Activated B cell treated with CpG ODN at 0.5 μM for 24 hours (primary cell): ENCODE results near the gene TATDN2. TPM values are rescaled to one million over a fixed set of nuclear protein-coding genes. Genes with fewer than 3 reads are reported as not detected.

Source experiments
- ATAC-seq: fragments of 200-7000 bp; cut with Tn5 transposase; one replicate; pipeline ENCODE4 v1.10.0; 2021; ENCODE audit warnings: low read depth, mild to moderate bottlenecking, moderate library complexity
- CTCF ChIA-PET: fragments of 350-600 bp; sonication (Branson Sonifier 250); formaldehyde crosslinking; loops from one replicate; lab custom pipeline; 2021; ENCODE audit warnings: antibody characterized with exemption; lab: Charles Lee
- POLR2A ChIA-PET: fragments of 350-600 bp; sonication (Branson Sonifier 250); formaldehyde crosslinking; loops from one replicate; lab custom pipeline; 2021; ENCODE audit warnings: antibody characterized with exemption; lab: Charles Lee
- DNase-seq: peaks from one replicate; pipeline ENCODE4 v3.0.0; 2022
- H3K27ac Mint-ChIP-seq: one replicate; pipeline ENCODE4 v1.8.0; 2020; ENCODE audit warnings: mixed read lengths
- H3K27me3 Mint-ChIP-seq: one replicate; pipeline ENCODE4 v1.8.0; 2021; ENCODE audit warnings: mixed read lengths
- H3K36me3 Mint-ChIP-seq: one replicate; pipeline ENCODE4 v1.8.0; 2021; ENCODE audit warnings: low read depth, mixed read lengths
- H3K4me1 Mint-ChIP-seq: one replicate; pipeline ENCODE4 v1.8.0; 2021; ENCODE audit warnings: mixed read lengths
- H3K4me3 Mint-ChIP-seq: one replicate; pipeline ENCODE4 v1.8.0; 2020; ENCODE audit warnings: mild to moderate bottlenecking, mixed read lengths
- H3K9me3 Mint-ChIP-seq: one replicate; pipeline ENCODE4 v1.8.0; 2020; ENCODE audit warnings: mixed read lengths
- intact Hi-C: fragments of 100-400 bp; cut with micrococcal nuclease; formaldehyde crosslinking; loops from one replicate; pipeline ENCODE4 v1.15.1; 2024
- total RNA-seq: library from RNA; stranded (reverse); gene quantifications from 2 replicates; pipeline ENCODE4 v1.2.3, GENCODE V29; 2022
- TF ChIP-seq, protein P1 (sequence below): fragments of 200-600 bp; IDR thresholded peaks from one replicate; pipeline ENCODE4 v1.8.0; 2022; ENCODE audit warnings: antibody characterized with exemption, mild to moderate bottlenecking

The TATDN2 gene
- total RNA-seq, 1 donor from 2014 or later, result 55.6 TPM

DNA sequence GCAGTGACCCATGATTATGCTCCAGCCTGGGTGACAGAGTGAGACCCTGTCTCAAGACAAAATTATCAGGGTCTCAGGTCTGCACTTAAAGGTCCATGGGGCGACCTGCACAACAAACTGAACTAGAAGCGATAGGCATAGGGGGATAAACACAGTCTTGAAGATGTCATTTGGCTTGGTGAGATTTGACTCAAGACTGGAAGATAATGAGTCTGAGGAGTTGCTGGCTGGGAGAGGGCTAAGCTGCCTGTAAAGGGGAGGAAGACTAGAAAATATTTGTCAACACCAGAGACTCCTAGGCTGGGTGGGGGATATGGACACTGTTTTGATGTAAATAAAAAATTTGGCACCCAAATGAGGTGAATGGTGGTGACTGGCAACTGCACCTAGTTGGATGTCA is 24.7 kb downstream of the TATDN2 start:
- H3K36me3 Mint-ChIP-seq, result peaks cover 76% of the 10 kb centered on the region
- no peaks in the 10 kb centered on the region for H3K27me3 Mint-ChIP-seq
- ChIA-PET CTCF (interaction anchor here (0.6 kb wide), 1 partner anchor 27 kb away, joined by 3 read pairs; no protein-coding TSS in a partner anchor), POLR2A (no interaction called here)
- peak overlapping the region; percentile 51 for H3K27ac Mint-ChIP-seq
- intact Hi-C loops, result no loop called here
- no peak overlapping the region for H3K4me3 Mint-ChIP-seq
- TF ChIP-seq, protein P1, sequence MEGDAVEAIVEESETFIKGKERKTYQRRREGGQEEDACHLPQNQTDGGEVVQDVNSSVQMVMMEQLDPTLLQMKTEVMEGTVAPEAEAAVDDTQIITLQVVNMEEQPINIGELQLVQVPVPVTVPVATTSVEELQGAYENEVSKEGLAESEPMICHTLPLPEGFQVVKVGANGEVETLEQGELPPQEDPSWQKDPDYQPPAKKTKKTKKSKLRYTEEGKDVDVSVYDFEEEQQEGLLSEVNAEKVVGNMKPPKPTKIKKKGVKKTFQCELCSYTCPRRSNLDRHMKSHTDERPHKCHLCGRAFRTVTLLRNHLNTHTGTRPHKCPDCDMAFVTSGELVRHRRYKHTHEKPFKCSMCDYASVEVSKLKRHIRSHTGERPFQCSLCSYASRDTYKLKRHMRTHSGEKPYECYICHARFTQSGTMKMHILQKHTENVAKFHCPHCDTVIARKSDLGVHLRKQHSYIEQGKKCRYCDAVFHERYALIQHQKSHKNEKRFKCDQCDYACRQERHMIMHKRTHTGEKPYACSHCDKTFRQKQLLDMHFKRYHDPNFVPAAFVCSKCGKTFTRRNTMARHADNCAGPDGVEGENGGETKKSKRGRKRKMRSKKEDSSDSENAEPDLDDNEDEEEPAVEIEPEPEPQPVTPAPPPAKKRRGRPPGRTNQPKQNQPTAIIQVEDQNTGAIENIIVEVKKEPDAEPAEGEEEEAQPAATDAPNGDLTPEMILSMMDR, result no peak
- no peaks in the 10 kb centered on the region for H3K9me3 Mint-ChIP-seq
- peaks cover 30% of the 10 kb centered on the region for H3K4me1 Mint-ChIP-seq
- DNase-seq (no peak), ATAC-seq (no peak)

- ATAC-seq (no peak), DNase-seq (no peak)
- TF ChIP-seq, protein P1, result no peak
- H3K36me3 Mint-ChIP-seq, result peaks cover 78% of the 10 kb centered on the region
- H3K4me1 Mint-ChIP-seq, result peaks cover 27% of the 10 kb centered on the region
- intact Hi-C loops, result no loop called here
- CTCF ChIA-PET, result interaction anchor here (1.4 kb wide), 1 partner anchor 32 kb away, joined by 3 read pairs; no protein-coding TSS in a partner anchor
- POLR2A ChIA-PET, result no interaction called here
- no peak overlapping the region for H3K27ac Mint-ChIP-seq
- peak overlapping the region; percentile 32 for H3K4me3 Mint-ChIP-seq
- no peaks in the 10 kb centered on the region for H3K9me3 Mint-ChIP-seq
- H3K27me3 Mint-ChIP-seq, result no peaks in the 10 kb centered on the region
These were observed 25.5 kb downstream of the TATDN2 start for GRCh38 chr3:10273702-10274305.

GRCh38 chr3:10274601-10275000 is 26.3 kb downstream of the TATDN2 start:
- DNase-seq (no peak), ATAC-seq (no peak)
- intact Hi-C loops, result no loop called here
- Mint-ChIP-seq H3K4me1 (peaks cover 23% of the 10 kb centered on the region), H3K27ac (no peak overlapping the region), H3K27me3 (no peaks in the 10 kb centered on the region), H3K4me3 (no peak overlapping the region), H3K9me3 (no peaks in the 10 kb centered on the region), H3K36me3 (peaks cover 79% of the 10 kb centered on the region)
- POLR2A ChIA-PET, result no interaction called here
- CTCF ChIA-PET, result interaction anchor here (1.4 kb wide), 1 partner anchor 31 kb away, joined by 3 read pairs; no protein-coding TSS in a partner anchor
- TF ChIP-seq, protein P1, result no peak

DNA sequence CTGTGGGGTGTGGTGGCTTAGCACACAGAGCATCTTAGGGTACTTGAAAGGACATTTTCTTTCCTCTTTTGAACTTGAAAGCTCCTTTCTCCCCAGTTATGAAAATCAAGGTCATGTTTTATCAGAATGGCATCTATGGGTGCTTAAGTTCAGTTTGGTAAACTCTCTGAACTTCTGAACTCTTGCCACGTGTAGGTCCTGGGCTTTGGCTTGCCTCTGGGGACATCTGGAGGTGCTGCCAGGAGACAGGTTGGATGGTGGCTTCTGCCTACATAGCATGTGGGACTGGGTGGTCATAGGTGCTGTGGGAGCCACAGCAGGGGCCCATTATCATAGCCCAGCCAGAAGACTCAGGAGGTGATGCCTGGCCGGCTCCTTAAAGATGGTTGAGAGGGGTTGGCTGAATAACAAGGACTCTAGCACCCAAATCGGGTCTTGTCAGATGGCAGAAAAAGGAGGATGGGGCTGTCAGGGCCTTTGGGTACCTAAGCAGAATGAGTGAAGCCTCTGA is 28.9 kb downstream of the TATDN2 start:
- ATAC-seq (no peak), DNase-seq (no peak)
- ChIA-PET POLR2A (interaction anchor here (0.7 kb wide), 2 partner anchors 124 to 490 kb away, joined by 3 to 5 read pairs; no protein-coding TSS in a partner anchor), CTCF (no interaction called here)
- Mint-ChIP-seq H3K4me3 (no peak overlapping the region), H3K36me3 (peaks cover 76% of the 10 kb centered on the region), H3K27ac (no peak overlapping the region), H3K27me3 (no peaks in the 10 kb centered on the region), H3K9me3 (no peaks in the 10 kb centered on the region), H3K4me1 (peaks cover 21% of the 10 kb centered on the region)
- TF ChIP-seq, protein P1, result no peak
- intact Hi-C loops, result no loop called here

- no peak for ATAC-seq
- TF ChIP-seq, protein P1, result no peak
- Mint-ChIP-seq H3K36me3 (peaks cover 77% of the 10 kb centered on the region), H3K27me3 (no peaks in the 10 kb centered on the region), H3K9me3 (no peaks in the 10 kb centered on the region), H3K4me1 (peaks cover 12% of the 10 kb centered on the region), H3K27ac (no peak overlapping the region), H3K4me3 (no peak overlapping the region)
- intact Hi-C loops, result no loop called here
- ChIA-PET CTCF (no interaction called here), POLR2A (no interaction called here)
- DNase-seq, result no peak
These were observed 30.2 kb downstream of the TATDN2 start for GRCh38 chr3:10278501-10278900.
